GM18502 (cell line): ENCODE measurements around the gene HPGD.

Source experiments
- ATAC-seq: cut with Tn5 transposase; IDR thresholded peaks from one replicate; pipeline ENCODE4 v1.9.1; 2021; ENCODE audit warnings: mild to moderate bottlenecking; ENCODE audit not compliant: unreplicated experiment, poor library complexity

The HPGD gene

GRCh38 chr4:174483792-174484191, 38.5 kb downstream of the HPGD start:
- no peak for ATAC-seq

- ATAC-seq: no peak
Observed at GRCh38 chr4:174479140-174479539, 43.1 kb downstream of the HPGD start.

- ATAC-seq: no peak
Observed at GRCh38 chr4:174475528-174475927, 46.8 kb downstream of the HPGD start.

- ATAC-seq: no peak
Observed at GRCh38 chr4:174474457-174475075, 47.7 kb downstream of the HPGD start.

GRCh38 chr4:174467107-174467506, 55.2 kb downstream of the HPGD start:
- ATAC-seq: no peak

- ATAC-seq: no peak
Observed at GRCh38 chr4:174464949-174465348, 57.3 kb downstream of the HPGD start.

GRCh38 chr4:174461466-174462106, 60.7 kb downstream of the HPGD start:
- no peak for ATAC-seq

GRCh38 chr4:174460684-174461083, 61.6 kb downstream of the HPGD start:
- no peak for ATAC-seq

- ATAC-seq: no peak
Observed at GRCh38 chr4:174457468-174457867, 64.8 kb downstream of the HPGD start.

- ATAC-seq: no peak
Observed at GRCh38 chr4:174454815-174455473, 67.3 kb downstream of the HPGD start.

GRCh38 chr4:174451718-174452296, 70.5 kb downstream of the HPGD start:
- ATAC-seq: no peak

GRCh38 chr4:174450786-174451125, 71.5 kb downstream of the HPGD start:
- no peak for ATAC-seq

- no peak for ATAC-seq
Observed at GRCh38 chr4:174449944-174450785, 72.1 kb downstream of the HPGD start.

- no peak for ATAC-seq
Observed at GRCh38 chr4:174449152-174449551, 73.1 kb downstream of the HPGD start.

- ATAC-seq: no peak
Observed at GRCh38 chr4:174444390-174444789, 77.9 kb downstream of the HPGD start.
